HG03521 (cell line): Measurements from ENCODE around the gene BACH1.

Experiments used
- ATAC-seq: cut with Tn5 transposase; IDR thresholded peaks from one replicate; pipeline ENCODE4 v1.9.1; 2021; ENCODE audit warnings: mild to moderate bottlenecking, moderate library complexity; ENCODE audit not compliant: unreplicated experiment

Gene BACH1

GRCh38 chr21:29290240-29290639, 8.5 kb upstream of the BACH1 start:
- ATAC-seq: no peak

GRCh38 chr21:29293495-29293894, 5.2 kb upstream of the BACH1 start:
- peak; percentile 87 for ATAC-seq

GRCh38 chr21:29295066-29295650, 3.6 kb upstream of the BACH1 start:
- ATAC-seq: no peak

GRCh38 chr21:29296446-29296845, 2.3 kb upstream of the BACH1 start:
- ATAC-seq: no peak

GRCh38 chr21:29297483-29298347, 1.0 kb upstream of the BACH1 start:
- no peak for ATAC-seq

GRCh38 chr21:29299046-29299915, 559 bp downstream of the BACH1 start:
- peak; percentile 16 for ATAC-seq

GRCh38 chr21:29299916-29300806, 1.4 kb downstream of the BACH1 start:
- ATAC-seq: peak; percentile 55

GRCh38 chr21:29300807-29301138, 2.1 kb downstream of the BACH1 start:
- ATAC-seq: no peak

GRCh38 chr21:29301691-29302090, 3.0 kb downstream of the BACH1 start:
- ATAC-seq: no peak

GRCh38 chr21:29302359-29302875, 3.7 kb downstream of the BACH1 start:
- ATAC-seq: no peak

- ATAC-seq: no peak
Measured at GRCh38 chr21:29303288-29303687, 4.6 kb downstream of the BACH1 start.

GRCh38 chr21:29304597-29304996, 5.9 kb downstream of the BACH1 start:
- no peak for ATAC-seq

GRCh38 chr21:29305068-29305467, 6.3 kb downstream of the BACH1 start:
- no peak for ATAC-seq

- no peak for ATAC-seq
Measured at GRCh38 chr21:29305561-29305960, 6.8 kb downstream of the BACH1 start.

GRCh38 chr21:29306920-29307319, 8.2 kb downstream of the BACH1 start:
- no peak for ATAC-seq

GRCh38 chr21:29307718-29308455, 9.2 kb downstream of the BACH1 start:
- no peak for ATAC-seq

- ATAC-seq: no peak
Measured at GRCh38 chr21:29308456-29308783, 9.7 kb downstream of the BACH1 start.

GRCh38 chr21:29309703-29310102, 11.0 kb downstream of the BACH1 start:
- ATAC-seq: no peak

GRCh38 chr21:29311802-29312201, 13.1 kb downstream of the BACH1 start:
- ATAC-seq: no peak

- no peak for ATAC-seq
Measured at GRCh38 chr21:29312981-29313380, 14.3 kb downstream of the BACH1 start.
